ENCODE results near the gene GVQW3. TPM values are rescaled to one million over a fixed set of nuclear protein-coding genes. Genes with fewer than 3 reads are reported as not detected.
A peak's percentile ranks its signal among the peaks of the same experiment; 100 is the strongest.
"Not testable (repeated sequence)": the region's sequence is repeated elsewhere in the genome, so short reads cannot be mapped to it uniquely, and the experiment has no call there.

GVQW3 gene
- total RNA-seq, 2 experiments from 2014 or later = 5.5 to 5.7 TPM

DNA sequence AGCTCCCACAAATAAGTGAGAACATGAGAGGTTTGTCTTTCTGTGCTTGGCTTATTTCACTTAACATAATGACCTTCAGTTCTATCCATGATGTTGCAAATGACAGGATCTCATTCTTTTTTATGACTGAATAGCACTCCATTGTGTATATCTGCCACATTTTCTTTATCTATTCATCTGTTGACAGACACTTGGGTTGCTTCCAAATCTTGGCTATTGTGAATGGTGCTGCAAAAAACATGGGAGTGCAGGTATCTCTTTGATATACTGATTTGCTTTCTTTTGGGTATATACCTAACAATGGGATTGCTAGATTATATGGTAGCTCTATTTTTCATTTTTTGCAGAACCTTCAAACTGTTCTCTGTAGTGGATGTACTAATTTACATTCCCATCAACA lies 13.3 kb downstream of the GVQW3 start:
- Mint-ChIP-seq H3K4me3 (no peak overlapping the region), H3K9me3 (no peaks in the 10 kb centered on the region), H3K4me1 (no peaks in the 10 kb centered on the region), H3K27ac (no peak overlapping the region), H3K36me3 (ENCODE audit: low read depth) (no peaks in the 10 kb centered on the region), H3K27me3 (no peaks in the 10 kb centered on the region)
- ChIA-PET POLR2A (no interaction called here), CTCF (no interaction called here)
- no peak for DNase-seq

DNA sequence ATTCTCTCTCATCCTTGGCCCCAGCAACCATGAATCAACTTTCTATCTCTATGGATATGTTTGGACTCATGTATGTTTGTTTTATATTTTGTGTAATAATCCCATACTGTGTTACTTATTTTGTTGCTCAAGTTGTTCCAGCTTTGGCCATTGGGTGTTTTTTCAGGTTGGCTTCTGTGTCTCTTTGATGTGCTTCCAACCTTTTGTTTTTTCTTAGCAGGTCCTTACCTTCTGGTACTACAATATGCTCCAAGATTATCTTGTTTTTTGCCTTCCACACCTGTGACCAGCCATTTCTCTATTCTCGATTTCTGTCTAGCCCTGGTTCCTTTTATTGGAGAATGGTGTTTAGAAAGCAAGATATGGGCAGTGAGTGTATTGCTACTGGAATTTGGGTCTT lies 14.2 kb downstream of the GVQW3 start:
- Mint-ChIP-seq H3K9me3 (no peaks in the 10 kb centered on the region), H3K4me3 (no peak overlapping the region), H3K27ac (no peak overlapping the region), H3K27me3 (no peaks in the 10 kb centered on the region), H3K36me3 (ENCODE audit: low read depth) (no peaks in the 10 kb centered on the region), H3K4me1 (no peaks in the 10 kb centered on the region)
- ChIA-PET POLR2A (no interaction called here), CTCF (no interaction called here)
- no peak for DNase-seq

DNA sequence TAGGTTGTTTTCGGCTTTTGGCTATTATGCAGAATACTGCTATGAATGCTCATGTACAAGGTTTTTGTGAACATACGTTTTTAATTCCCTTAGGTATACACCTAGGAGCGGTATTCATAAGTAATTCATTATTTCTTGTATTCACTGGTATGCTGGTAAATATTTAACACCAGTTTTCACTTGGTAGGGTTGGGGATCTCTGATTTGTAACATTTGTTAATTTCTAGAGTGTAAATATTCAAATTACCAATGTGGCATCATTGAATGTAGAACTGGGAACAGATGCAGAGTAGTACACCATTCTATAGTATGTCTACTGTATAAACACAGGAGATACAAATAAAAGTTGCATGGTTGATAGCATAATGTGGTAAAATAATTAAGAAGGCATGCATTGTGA lies 16.3 kb downstream of the GVQW3 start:
- Mint-ChIP-seq H3K4me3 (no peak overlapping the region), H3K4me1 (no peaks in the 10 kb centered on the region), H3K36me3 (ENCODE audit: low read depth) (no peaks in the 10 kb centered on the region), H3K9me3 (no peaks in the 10 kb centered on the region), H3K27me3 (no peaks in the 10 kb centered on the region), H3K27ac (no peak overlapping the region)
- no peak for DNase-seq
- POLR2A ChIA-PET = no interaction called here
- CTCF ChIA-PET = no interaction called here

DNA sequence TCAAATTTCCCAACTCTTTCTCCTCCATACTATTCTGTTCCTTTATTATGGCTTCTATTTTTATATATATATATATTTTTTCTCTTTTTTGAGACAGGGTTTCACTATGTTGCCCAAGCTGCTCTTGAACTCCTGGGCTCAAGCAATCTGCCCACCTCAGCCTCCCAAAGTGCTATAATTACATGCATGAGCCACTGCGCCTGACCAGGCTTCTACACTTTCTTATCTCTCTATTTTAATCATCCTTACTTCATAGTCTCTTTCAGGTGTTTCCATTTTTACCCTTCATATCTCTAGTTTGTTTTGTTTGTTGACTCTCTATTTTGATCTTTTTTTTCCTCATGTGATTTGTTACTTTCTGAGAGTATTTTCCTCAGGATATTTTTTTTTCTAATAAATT lies 19.8 kb downstream of the GVQW3 start:
- POLR2A ChIA-PET = no interaction called here
- no peak for DNase-seq
- Mint-ChIP-seq H3K27ac (no peak overlapping the region), H3K36me3 (ENCODE audit: low read depth) (no peaks in the 10 kb centered on the region), H3K4me1 (no peaks in the 10 kb centered on the region), H3K9me3 (no peaks in the 10 kb centered on the region), H3K27me3 (no peaks in the 10 kb centered on the region), H3K4me3 (no peak overlapping the region)
- CTCF ChIA-PET = no interaction called here

DNA sequence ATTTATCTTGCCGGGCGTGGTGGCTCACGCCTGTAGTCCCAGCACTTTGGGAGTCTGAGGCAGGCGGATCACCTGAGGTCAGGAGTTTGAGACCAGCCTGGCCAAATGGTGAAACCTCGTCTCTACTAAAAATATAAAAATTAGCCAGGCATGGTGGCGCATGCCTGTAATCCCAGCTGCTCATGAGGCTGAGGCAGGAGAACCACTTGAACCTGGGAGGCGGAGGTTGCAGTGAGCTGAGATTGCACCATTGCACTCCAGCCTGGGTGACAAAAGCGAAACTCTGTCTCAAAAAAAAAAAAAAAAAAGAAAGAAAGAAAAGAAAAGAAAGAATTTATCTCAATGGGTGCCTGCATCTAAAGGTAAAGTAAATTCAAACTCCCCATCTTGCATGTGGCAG lies 20.4 kb downstream of the GVQW3 start:
- POLR2A ChIA-PET; H3K9me3 Mint-ChIP-seq; H3K4me1 Mint-ChIP-seq; DNase-seq; H3K27ac Mint-ChIP-seq; CTCF ChIA-PET; H3K4me3 Mint-ChIP-seq; H3K36me3 Mint-ChIP-seq (ENCODE audit: low read depth); H3K27me3 Mint-ChIP-seq: not testable (repeated sequence)

DNA sequence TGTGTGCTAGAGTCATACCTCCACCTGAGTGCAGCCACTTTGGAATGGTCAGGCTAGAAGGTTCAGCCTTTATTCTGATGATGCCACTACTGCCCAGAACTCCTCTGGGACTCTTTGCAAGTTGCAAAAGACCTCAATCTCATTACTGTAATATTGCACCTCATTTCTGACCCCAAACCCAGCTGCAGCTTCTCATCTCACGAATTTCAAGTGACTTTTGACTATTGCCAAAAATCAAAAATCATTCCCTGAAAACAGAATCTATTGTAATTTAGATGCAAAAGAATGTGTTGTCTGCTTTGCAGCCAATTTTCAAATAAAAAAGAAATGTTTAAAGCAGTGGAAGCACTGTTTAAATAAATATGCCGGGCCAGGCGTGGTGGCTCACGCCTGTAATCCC lies 25.2 kb downstream of the GVQW3 start:
- Mint-ChIP-seq H3K27me3 (peaks cover 2% of the 10 kb centered on the region), H3K27ac (no peak overlapping the region)
- CTCF ChIA-PET = interaction anchor here (1.8 kb wide), 1 partner anchor 19 kb away, joined by 4 read pairs; no protein-coding TSS in a partner anchor

DNA sequence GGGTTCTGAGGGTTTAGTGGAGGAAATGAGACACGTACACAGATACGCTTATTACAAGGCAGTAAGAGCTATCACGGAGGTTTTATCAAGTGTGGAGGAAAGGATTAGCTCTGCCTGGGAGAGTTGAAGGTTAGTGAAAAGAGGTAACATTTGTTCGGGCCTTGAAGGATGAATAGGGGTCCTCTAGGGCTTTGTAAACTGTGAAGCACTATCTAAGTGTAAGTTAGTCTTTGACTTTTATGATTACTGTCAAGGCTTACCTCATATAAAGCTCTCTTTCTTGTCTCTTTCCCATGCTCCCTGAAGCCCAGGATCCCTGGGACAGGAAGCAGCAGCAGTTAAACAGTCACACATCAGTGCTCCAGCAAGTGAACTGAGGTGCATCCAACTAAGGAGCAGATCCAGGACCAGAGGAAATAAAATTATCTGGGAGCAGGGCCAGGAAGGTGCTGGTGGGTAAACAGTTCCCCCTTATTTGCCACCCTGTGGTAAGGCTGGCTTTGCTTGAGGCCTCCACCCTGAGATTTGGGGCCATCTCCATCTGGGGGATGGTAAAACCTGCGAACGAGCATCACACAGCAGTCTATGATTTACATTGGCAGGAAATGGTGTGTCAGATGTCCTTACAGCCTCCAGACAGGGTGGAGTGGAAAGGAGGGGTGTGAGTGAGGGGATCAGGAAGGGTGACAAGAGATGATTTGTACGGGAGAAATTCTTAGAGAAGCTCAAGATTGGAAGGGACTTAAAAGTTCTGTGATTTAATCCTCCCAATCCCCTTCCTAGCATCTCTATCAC lies 27.2 kb downstream of the GVQW3 start:
- H3K27ac Mint-ChIP-seq = no peak overlapping the region
- H3K4me3 Mint-ChIP-seq = no peak overlapping the region
- H3K27me3 Mint-ChIP-seq = peaks cover 10% of the 10 kb centered on the region
- POLR2A ChIA-PET = no interaction called here
- no peaks in the 10 kb centered on the region for H3K36me3 Mint-ChIP-seq (ENCODE audit: low read depth)
- no peak for DNase-seq
- no peaks in the 10 kb centered on the region for H3K9me3 Mint-ChIP-seq
- CTCF ChIA-PET = interaction anchor here (0.9 to 1.8 kb wide), 3 partner anchors 9 to 19 kb away, joined by 3 to 5 read pairs (median 4); no protein-coding TSS in a partner anchor
- H3K4me1 Mint-ChIP-seq = no peaks in the 10 kb centered on the region

More for the DNA sequence above, 25.2 kb downstream of the GVQW3 start:
- Mint-ChIP-seq H3K36me3 (ENCODE audit: low read depth) (no peaks in the 10 kb centered on the region), H3K4me1 (no peaks in the 10 kb centered on the region), H3K4me3 (no peak overlapping the region), H3K9me3 (no peaks in the 10 kb centered on the region)
- POLR2A ChIA-PET = no interaction called here
- no peak for DNase-seq

DNA sequence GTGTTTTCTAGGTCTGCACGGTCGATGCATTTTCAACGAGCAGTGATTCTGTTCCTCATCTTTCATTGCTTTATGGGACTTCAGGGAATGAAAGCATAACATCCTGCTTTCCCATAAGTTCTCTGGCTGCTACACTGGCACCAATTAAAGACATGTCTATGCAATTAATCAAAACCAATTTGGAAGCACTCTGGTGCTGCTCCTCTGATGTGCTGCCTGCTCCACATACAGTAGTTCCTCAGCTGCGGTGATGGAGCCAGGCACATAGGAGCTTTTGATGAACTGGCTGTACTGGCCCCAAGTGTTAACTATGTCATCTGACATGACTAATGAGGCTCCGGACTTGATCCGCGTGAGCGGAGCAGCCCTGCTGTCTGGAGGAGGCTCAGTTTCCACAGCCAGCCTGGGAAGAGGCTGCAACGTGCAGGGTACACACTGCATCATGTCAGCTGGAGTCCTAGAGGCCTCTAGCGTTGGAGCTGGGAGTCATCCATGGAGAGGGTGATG lies 29.8 kb downstream of the GVQW3 start:
- Mint-ChIP-seq H3K9me3 (no peaks in the 10 kb centered on the region), H3K36me3 (ENCODE audit: low read depth) (no peaks in the 10 kb centered on the region), H3K4me3 (no peak overlapping the region), H3K27ac (no peak overlapping the region), H3K4me1 (no peaks in the 10 kb centered on the region), H3K27me3 (peaks cover 15% of the 10 kb centered on the region)
- no peak for DNase-seq
- POLR2A ChIA-PET = no interaction called here
- CTCF ChIA-PET = no interaction called here

DNA sequence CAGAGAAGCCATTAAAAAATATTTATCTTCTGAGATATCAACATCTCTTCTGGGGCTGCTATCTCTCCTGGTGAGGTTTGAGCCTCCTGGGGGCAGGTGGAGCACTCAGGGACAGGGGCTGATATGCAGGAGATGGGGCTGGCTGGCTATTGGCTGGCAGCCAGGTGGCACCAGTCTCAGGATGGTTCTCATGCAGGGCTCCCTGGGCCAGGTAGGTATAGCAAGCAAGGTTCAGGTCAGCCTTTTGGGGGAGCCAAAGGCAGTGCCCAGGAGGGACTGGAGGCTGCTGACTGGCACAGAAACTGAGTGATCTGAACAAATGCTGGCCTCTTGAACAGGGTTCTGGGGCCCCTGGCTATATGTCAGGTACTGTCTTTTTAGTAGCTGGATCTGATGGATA lies 34.0 kb downstream of the GVQW3 start:
- peaks cover 18% of the 10 kb centered on the region for H3K27me3 Mint-ChIP-seq
- no peaks in the 10 kb centered on the region for H3K9me3 Mint-ChIP-seq
- ChIA-PET CTCF (no interaction called here), POLR2A (no interaction called here)
- no peaks in the 10 kb centered on the region for H3K4me1 Mint-ChIP-seq
- no peak for DNase-seq
- no peak overlapping the region for H3K27ac Mint-ChIP-seq
- no peaks in the 10 kb centered on the region for H3K36me3 Mint-ChIP-seq (ENCODE audit: low read depth)
- H3K4me3 Mint-ChIP-seq = no peak overlapping the region

DNA sequence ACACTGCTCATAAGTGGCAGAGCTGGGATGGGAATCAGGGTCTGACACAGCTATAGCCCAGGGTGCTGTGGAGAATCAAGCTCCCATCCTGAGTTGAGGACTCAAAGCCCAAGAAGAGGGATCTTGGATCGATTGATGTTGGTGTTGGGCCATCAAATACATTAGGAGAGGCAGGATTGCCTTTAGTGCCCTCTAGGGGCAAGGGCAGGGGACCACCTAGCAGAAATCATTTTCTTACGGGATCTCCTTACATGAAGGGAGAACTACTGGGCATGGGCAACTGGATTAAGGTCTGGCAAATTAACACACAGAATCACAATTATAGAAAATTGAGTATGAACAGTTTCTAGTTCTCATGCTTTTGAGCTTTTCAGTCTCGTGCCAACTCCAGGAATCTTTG lies 38.8 kb downstream of the GVQW3 start:
- CTCF ChIA-PET = interaction anchor here (0.9 kb wide), 1 partner anchor 11 kb away, joined by 5 read pairs; no protein-coding TSS in a partner anchor
- Mint-ChIP-seq H3K27me3 (peaks cover 3% of the 10 kb centered on the region), H3K4me3 (no peak overlapping the region), H3K9me3 (no peaks in the 10 kb centered on the region), H3K27ac (no peak overlapping the region), H3K4me1 (peaks cover 9% of the 10 kb centered on the region), H3K36me3 (ENCODE audit: low read depth) (no peaks in the 10 kb centered on the region)
- POLR2A ChIA-PET = no interaction called here
- DNase-seq = peak; percentile 14

DNA sequence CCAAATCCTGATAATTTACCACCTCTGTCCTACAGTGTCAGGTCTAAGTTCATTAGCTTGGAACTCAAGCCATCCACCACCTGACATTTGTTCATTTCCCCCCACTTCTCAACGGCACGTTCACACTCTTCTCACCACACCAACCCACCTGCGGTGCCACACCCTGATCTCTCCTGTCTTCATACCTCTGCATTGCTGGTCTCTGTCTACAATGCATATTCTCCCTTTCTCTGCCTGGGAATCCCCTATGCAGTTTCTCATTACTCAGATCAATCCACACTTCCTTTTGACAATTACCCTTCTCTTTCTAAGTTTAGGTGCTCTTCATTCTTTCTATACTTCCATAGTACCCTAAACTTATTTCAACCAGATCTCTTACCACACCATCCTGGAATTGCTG lies 43.3 kb downstream of the GVQW3 start:
- H3K27me3 Mint-ChIP-seq = peaks cover 7% of the 10 kb centered on the region
- no peak overlapping the region for H3K27ac Mint-ChIP-seq
- H3K9me3 Mint-ChIP-seq = no peaks in the 10 kb centered on the region
- no peaks in the 10 kb centered on the region for H3K36me3 Mint-ChIP-seq (ENCODE audit: low read depth)
- ChIA-PET CTCF (interaction anchor here (1.3 to 2.0 kb wide), 3 partner anchors 19 to 215 kb away, joined by 3 to 4 read pairs (median 3); no protein-coding TSS in a partner anchor), POLR2A (no interaction called here)
- no peak overlapping the region for H3K4me3 Mint-ChIP-seq
- DNase-seq = no peak
- H3K4me1 Mint-ChIP-seq = peaks cover 10% of the 10 kb centered on the region

DNA sequence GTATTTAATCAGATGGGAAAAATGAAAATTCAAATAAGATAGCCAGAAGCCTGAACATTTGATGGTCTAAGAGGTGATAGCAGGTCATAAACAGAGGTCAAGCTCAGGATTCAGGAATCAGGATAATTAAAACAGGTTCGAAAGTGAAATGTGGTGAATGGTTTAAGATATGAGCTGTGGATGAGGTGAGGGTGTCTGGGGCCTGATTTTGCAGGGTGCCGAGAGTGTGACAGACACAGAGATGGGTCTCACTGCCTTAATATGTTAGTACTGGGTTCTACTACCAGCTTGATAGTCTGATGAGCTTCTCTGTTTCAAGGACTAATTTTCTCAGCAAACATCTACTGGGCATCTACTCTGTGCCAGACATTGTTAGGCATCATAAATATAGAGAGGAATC lies 43.8 kb downstream of the GVQW3 start:
- CTCF ChIA-PET = interaction anchor here (1.3 to 2.0 kb wide), 3 partner anchors 19 to 215 kb away, joined by 3 to 4 read pairs (median 3); no protein-coding TSS in a partner anchor
- Mint-ChIP-seq H3K27me3 (peaks cover 7% of the 10 kb centered on the region), H3K36me3 (ENCODE audit: low read depth) (no peaks in the 10 kb centered on the region), H3K27ac (no peak overlapping the region), H3K4me1 (peaks cover 10% of the 10 kb centered on the region), H3K9me3 (no peaks in the 10 kb centered on the region), H3K4me3 (no peak overlapping the region)
- DNase-seq = no peak
- POLR2A ChIA-PET = no interaction called here

DNA sequence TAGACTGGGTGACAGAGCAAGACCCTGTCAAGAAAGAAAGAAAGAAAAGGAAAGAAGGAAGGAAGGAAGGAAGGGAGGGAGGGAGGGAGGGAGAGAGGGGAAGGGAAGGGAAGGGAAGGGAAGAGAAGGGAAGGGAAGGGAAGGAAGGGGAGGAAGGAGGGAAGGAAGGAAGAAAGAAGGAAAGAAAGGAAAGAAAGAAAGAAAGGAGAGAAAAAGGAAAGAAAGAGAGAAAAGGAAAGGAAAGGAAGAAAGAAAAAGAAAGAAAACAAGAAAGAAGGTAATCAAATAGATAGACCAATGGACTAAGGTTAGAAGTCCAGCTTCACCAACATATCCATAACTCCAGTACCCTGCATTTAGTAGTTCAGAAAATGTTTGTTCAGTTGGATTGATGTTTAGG lies 45.5 kb downstream of the GVQW3 start:
- ChIA-PET POLR2A (no interaction called here), CTCF (interaction anchor here (1.5 to 2.0 kb wide), 2 partner anchors 21 to 165 kb away, joined by 3 to 4 read pairs; no protein-coding TSS in a partner anchor)
- no peak overlapping the region for H3K27ac Mint-ChIP-seq
- no peak for DNase-seq
- no peak overlapping the region for H3K4me3 Mint-ChIP-seq
- no peaks in the 10 kb centered on the region for H3K9me3 Mint-ChIP-seq
- no peaks in the 10 kb centered on the region for H3K36me3 Mint-ChIP-seq (ENCODE audit: low read depth)
- H3K27me3 Mint-ChIP-seq = peaks cover 7% of the 10 kb centered on the region
- peaks cover 10% of the 10 kb centered on the region for H3K4me1 Mint-ChIP-seq

DNA sequence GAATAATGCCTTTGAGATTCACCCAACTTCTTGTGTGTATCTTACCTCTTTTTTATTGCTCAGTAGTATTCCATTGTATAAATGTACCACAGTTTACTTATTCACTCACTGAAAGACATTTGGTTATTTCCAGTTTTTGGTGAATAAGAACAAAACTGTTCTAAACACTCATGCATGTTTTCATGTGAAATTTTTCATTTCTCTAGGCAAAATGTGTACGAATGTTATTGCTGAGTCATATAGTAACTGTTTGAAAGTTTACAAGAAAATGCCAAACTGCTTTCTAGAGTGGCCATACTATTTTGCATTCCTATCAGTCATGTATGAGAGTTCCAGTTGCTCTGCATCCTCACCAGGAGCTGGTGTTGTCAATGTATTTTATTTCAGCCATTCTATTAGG lies 54.9 kb downstream of the GVQW3 start:
- Mint-ChIP-seq H3K27ac (no peak overlapping the region), H3K36me3 (ENCODE audit: low read depth) (peaks cover 1% of the 10 kb centered on the region), H3K4me3 (no peak overlapping the region), H3K4me1 (peaks cover 1% of the 10 kb centered on the region), H3K27me3 (no peaks in the 10 kb centered on the region), H3K9me3 (no peaks in the 10 kb centered on the region)
- no peak for DNase-seq
- ChIA-PET POLR2A (no interaction called here), CTCF (no interaction called here)
